ENCODE results near the gene TADA3.

- TF ChIP-seq ZNF274 (IDR thresholded peaks at IDR 0.05; ENCODE audit: low read depth, low read length), result no peak
- no peak for TF ChIP-seq SUZ12 (IDR thresholded peaks at IDR 0.05; ENCODE audit: extremely low read depth, insufficient read depth, insufficient read length)
- TF ChIP-seq YY1 (IDR thresholded peaks at IDR 0.05; ENCODE audit: insufficient read depth, insufficient read length), result no peak
Measured at GRCh38 chr3:9750556-9751411, 41.5 kb downstream of the TADA3 start.
